Tibial nerve (tissue), 4 donors: ENCODE results near the gene AP5Z1. TPM values are rescaled to one million over a fixed set of nuclear protein-coding genes. Genes with fewer than 3 reads are reported as not detected.
A peak's percentile ranks its signal among the peaks of the same experiment; 100 is the strongest.

ENCODE experiments used
- DNase-seq, 2 donors: peaks; one replicate each; pipeline ENCODE4 v3.0.0-alpha.2; 2019; ENCODE audit warnings: low spot score in 2 of 2
- H3K27ac ChIP-seq, 4 donors: fragments of 200-600 bp; sonication (generic) in 3 of 4; one replicate each; pipeline ENCODE4 v1.5.1; 2017 to 2019; ENCODE audit warnings: mild to moderate bottlenecking in 1 of 4
- H3K27me3 ChIP-seq, 2 donors: fragments of 200-600 bp; sonication (generic) in 1 of 2; one replicate each; pipeline versions ENCODE4 v1.5.1 to v1.6.0; 2017 to 2019
- H3K36me3 ChIP-seq, 3 donors: fragments of 200-600 bp; sonication (generic); one replicate each; pipeline ENCODE4 v1.5.1; 2018 to 2019
- H3K4me1 ChIP-seq, 4 donors: fragments of 200-600 bp; sonication (generic) in 3 of 4; one replicate each; pipeline ENCODE4 v1.5.1; 2017 to 2019
- H3K4me3 ChIP-seq, 4 donors: fragments of 200-600 bp; sonication (generic) in 3 of 4; one replicate each; pipeline ENCODE4 v1.5.1; 2017 to 2019; ENCODE audit warnings: mild to moderate bottlenecking in 1 of 4, moderate library complexity in 1 of 4
- H3K9me3 ChIP-seq, 4 donors: fragments of 200-600 bp; sonication (generic) in 3 of 4; one replicate each; pipeline ENCODE4 v1.5.1; 2017 to 2019
- CTCF ChIP-seq, 5 experiments: fragments of 200-600 bp in 3 of 5; fragments of 450-650 bp in 2 of 5; sonication (generic) in 3 of 5; IDR thresholded peaks; one replicate each; pipeline ENCODE4 v1.5.1; 2016 to 2019; ENCODE audit warnings: antibody characterized with exemption in 5 of 5, mild to moderate bottlenecking in 3 of 5, moderate library complexity in 2 of 5
- EP300 ChIP-seq, 2 donors: sonication (generic); formaldehyde crosslinking; IDR thresholded peaks; one replicate each; pipeline ENCODE4 v1.6.1; 2017; ENCODE audit warnings: antibody characterized with exemption in 2 of 2, mild to moderate bottlenecking in 1 of 2
- POLR2A ChIP-seq, 2 donors: fragments of 450-650 bp; IDR thresholded peaks; one replicate each; pipeline ENCODE4 v1.6.1; 2017; ENCODE audit warnings: antibody characterized with exemption in 2 of 2, mild to moderate bottlenecking in 2 of 2, moderate library complexity in 2 of 2
- WGBS, 2 donors: methylation state at CpG; one replicate each; pipeline ENCODE4 v1.1.5; 2018; 5-methylcytosine and 5-hydroxymethylcytosine counted together
- total RNA-seq, 4 donors: library from RNA; depleted of rRNA; stranded (reverse); fragments of >200 nt; gene quantifications; one replicate each; pipeline ENCODE4 v1.1.0, GENCODE V29; 2016

AP5Z1 gene
- total RNA-seq, 4 donors from 2014 or later: 26.0 to 61.8 (median 40.7) TPM

GRCh38 chr7:4764402-4765007 lies 10.9 kb upstream of the AP5Z1 start:
- Histone ChIP-seq H3K36me3 (peaks cover 0 to 86% (median 19%) of the 10 kb centered on the region in 3 donors), H3K27ac (no peak overlapping the region)
- no peak for DNase-seq

GRCh38 chr7:4765776-4766490 lies 9.5 kb upstream of the AP5Z1 start:
- Histone ChIP-seq H3K4me3 (no peak overlapping the region), H3K27ac (peak overlapping the region in 1 of 4 donors; percentile 57), H3K4me1 (peaks cover 0 to 5% (median 0%) of the 10 kb centered on the region in 4 donors), H3K27me3 (no peaks in the 10 kb centered on the region), H3K9me3 (no peaks in the 10 kb centered on the region), H3K36me3 (peaks cover 0 to 71% (median 12%) of the 10 kb centered on the region in 3 donors)
- no peak for DNase-seq
- WGBS, 2 donors: 72 to 83% methylated on average over 20 to 23 of the region's 23 CpGs
- TF ChIP-seq CTCF (IDR thresholded peaks at IDR 0.05) (peak in 2 of 5 experiments; percentile 13 to 25), POLR2A (IDR thresholded peaks at IDR 0.05) (no peak), EP300 (IDR thresholded peaks at IDR 0.05) (no peak)

More at GRCh38 chr7:4764402-4765007, 10.9 kb upstream of the AP5Z1 start:
- Histone ChIP-seq H3K27me3 (no peaks in the 10 kb centered on the region), H3K4me3 (no peak overlapping the region), H3K9me3 (no peaks in the 10 kb centered on the region), H3K4me1 (peaks cover 0 to 5% (median 0%) of the 10 kb centered on the region in 4 donors)
- 83 to 85% methylated on average over 28 to 35 of the region's 35 CpGs for WGBS, 2 donors
- TF ChIP-seq CTCF (IDR thresholded peaks at IDR 0.05) (no peak), EP300 (IDR thresholded peaks at IDR 0.05) (no peak), POLR2A (IDR thresholded peaks at IDR 0.05) (no peak)

- no peak overlapping the region for H3K4me3 ChIP-seq
- H3K9me3 ChIP-seq: no peaks in the 10 kb centered on the region
- no peak for TF ChIP-seq CTCF (IDR thresholded peaks at IDR 0.05)
- TF ChIP-seq POLR2A (IDR thresholded peaks at IDR 0.05): no peak
- TF ChIP-seq EP300 (IDR thresholded peaks at IDR 0.05): peak in 1 of 2 donors; percentile 59
- peaks cover 0 to 5% (median 0%) of the 10 kb centered on the region in 4 donors for H3K4me1 ChIP-seq
- H3K27ac ChIP-seq: peak overlapping the region in 1 of 4 donors; percentile 57
- 87% methylated on average over 37 of the region's 37 CpGs for WGBS, 2 donors
- DNase-seq: no peak
- H3K36me3 ChIP-seq: peaks cover 0 to 62% (median 12%) of the 10 kb centered on the region in 3 donors
- no peaks in the 10 kb centered on the region for H3K27me3 ChIP-seq
Observed at GRCh38 chr7:4766666-4767519, 8.5 kb upstream of the AP5Z1 start.

GRCh38 chr7:4768597-4769569 lies 6.5 kb upstream of the AP5Z1 start:
- TF ChIP-seq CTCF (IDR thresholded peaks at IDR 0.05): no peak
- TF ChIP-seq EP300 (IDR thresholded peaks at IDR 0.05): no peak
- no peak for TF ChIP-seq POLR2A (IDR thresholded peaks at IDR 0.05)
- Histone ChIP-seq H3K9me3 (no peaks in the 10 kb centered on the region), H3K27ac (no peak overlapping the region), H3K27me3 (no peaks in the 10 kb centered on the region), H3K36me3 (peaks cover 0 to 42% (median 0%) of the 10 kb centered on the region in 3 donors), H3K4me3 (no peak overlapping the region), H3K4me1 (peaks cover 0 to 8% (median 1%) of the 10 kb centered on the region in 4 donors)
- 79% methylated on average over 27 of the region's 27 CpGs for WGBS, 2 donors
- DNase-seq: no peak
